ENCODE measurements around the gene ZBTB8A. TPM values are rescaled to one million over a fixed set of nuclear protein-coding genes. Genes with fewer than 3 reads are reported as not detected.

ZBTB8A gene
- total and polyA plus RNA-seq, 2 of the 13 experiments (the other 11 are each of a cell fraction or from before 2014, with no cell fraction given) = 1.3 to 3.7 TPM

- peak; percentile 69; the same call in 1 of the 2 replicates for TF ChIP-seq ZNF343 (CRISPR knock-in tag; IDR thresholded peaks at IDR 0.05)
- TF ChIP-seq ZNF746 (CRISPR knock-in tag; IDR thresholded peaks at IDR 0.05) = no peak
- TF ChIP-seq ZNF136 (CRISPR knock-in tag; IDR thresholded peaks at IDR 0.05; ENCODE audit: low read depth) = no peak
- peak; percentile 54; the same call in 1 of the 2 replicates for TF ChIP-seq BHLHE40 (IDR thresholded peaks at IDR 0.05; ENCODE audit: low read length)
- TF ChIP-seq ZNF496 (CRISPR knock-in tag; IDR thresholded peaks at IDR 0.05; ENCODE audit: insufficient replicate concordance) = no peak
- TF ChIP-seq, protein P1, sequence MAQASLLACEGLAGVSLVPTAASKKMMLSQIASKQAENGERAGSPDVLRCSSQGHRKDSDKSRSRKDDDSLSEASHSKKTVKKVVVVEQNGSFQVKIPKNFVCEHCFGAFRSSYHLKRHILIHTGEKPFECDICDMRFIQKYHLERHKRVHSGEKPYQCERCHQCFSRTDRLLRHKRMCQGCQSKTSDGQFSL (CRISPR knock-in tag; IDR thresholded peaks at IDR 0.05) = no peak
- TF ChIP-seq ZNF576 (CRISPR knock-in tag; IDR thresholded peaks at IDR 0.05) = no peak
- TF ChIP-seq ZSCAN22 (CRISPR knock-in tag; IDR thresholded peaks at IDR 0.05) = no peak
- TF ChIP-seq ZNF776 (CRISPR knock-in tag; IDR thresholded peaks at IDR 0.05) = no peak
- TF ChIP-seq HNF1A (IDR thresholded peaks at IDR 0.05; ENCODE audit: low read depth) = no peak
- TF ChIP-seq HNF1A (CRISPR knock-in tag; IDR thresholded peaks at IDR 0.05; ENCODE audit: borderline replicate concordance) = peak; percentile 38; the same call in 1 of the 2 replicates
- TF ChIP-seq, protein P2, sequence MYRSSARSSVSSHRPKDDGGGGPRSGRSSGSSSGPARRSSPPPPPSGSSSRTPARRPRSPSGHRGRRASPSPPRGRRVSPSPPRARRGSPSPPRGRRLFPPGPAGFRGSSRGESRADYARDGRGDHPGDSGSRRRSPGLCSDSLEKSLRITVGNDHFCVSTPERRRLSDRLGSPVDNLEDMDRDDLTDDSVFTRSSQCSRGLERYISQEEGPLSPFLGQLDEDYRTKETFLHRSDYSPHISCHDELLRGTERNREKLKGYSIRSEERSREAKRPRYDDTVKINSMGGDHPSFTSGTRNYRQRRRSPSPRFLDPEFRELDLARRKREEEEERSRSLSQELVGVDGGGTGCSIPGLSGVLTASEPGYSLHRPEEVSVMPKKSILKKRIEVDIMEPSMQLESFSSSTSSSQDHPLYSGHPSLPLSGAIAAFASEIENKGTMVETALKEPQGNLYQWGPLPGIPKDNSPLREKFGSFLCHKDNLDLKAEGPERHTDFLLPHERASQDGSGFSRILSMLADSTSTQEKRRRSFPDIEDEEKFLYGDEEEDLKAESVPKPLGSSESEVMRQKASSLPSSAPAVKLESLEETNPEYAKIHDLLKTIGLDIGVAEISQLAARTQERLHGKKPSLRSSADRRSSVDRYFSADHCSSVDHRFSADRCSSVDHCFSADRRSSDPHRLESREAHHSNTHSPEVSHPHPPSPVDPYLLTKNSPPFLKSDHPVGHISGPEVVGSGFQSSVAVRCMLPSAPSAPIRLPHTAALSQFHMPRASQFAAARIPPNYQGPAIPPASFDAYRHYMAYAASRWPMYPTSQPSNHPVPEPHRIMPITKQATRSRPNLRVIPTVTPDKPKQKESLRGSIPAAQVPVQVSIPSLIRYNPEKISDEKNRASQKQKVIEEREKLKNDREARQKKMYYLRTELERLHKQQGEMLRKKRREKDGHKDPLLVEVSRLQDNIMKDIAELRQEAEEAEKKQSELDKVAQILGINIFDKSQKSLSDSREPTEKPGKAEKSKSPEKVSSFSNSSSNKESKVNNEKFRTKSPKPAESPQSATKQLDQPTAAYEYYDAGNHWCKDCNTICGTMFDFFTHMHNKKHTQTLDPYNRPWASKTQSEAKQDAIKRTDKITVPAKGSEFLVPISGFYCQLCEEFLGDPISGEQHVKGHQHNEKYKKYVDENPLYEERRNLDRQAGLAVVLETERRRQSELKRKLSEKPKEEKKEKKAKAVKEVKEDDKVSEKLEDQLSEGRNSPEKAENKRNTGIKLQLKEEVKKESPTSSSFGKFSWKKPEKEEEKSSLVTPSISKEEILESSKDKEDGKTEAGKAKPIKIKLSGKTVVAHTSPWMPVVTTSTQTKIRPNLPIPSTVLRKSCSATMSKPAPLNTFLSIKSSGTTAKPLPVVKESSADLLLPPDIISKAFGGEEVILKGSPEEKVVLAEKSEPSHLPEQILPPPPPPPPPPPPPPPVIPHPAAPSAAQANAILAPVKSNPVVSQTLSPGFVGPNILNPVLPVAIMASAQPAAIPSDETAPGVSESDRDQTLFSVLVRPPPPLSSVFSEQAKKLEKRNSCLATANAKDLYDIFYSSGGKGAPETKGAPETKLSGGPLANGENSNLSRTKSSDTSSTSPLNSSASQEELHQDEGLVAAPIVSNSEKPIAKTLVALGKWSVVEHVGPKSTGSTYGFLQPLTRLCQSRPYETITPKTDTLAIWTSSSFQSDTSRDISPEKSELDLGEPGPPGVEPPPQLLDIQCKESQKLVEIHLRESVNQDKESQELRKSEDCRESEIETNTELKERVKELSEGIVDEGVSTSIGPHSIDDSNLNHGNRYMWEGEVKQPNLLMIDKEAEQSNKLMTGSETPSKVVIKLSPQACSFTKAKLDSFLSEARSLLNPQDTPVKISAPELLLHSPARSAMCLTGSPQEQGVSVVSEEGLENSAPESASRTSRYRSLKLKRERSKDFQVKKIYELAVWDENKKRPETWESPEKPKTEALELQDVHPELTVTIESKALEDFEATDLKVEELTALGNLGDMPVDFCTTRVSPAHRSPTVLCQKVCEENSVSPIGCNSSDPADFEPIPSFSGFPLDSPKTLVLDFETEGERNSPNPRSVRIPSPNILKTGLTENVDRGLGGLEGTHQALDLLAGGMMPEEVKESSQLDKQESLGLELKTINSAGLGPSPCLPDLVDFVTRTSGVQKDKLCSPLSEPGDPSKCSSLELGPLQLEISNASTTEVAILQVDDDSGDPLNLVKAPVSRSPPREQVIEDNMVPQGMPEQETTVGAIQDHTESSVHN (CRISPR knock-in tag; IDR thresholded peaks at IDR 0.05) = no peak
- TF ChIP-seq ZNF12 (CRISPR knock-in tag; IDR thresholded peaks at IDR 0.05) = no peak
- TF ChIP-seq, protein P3, sequence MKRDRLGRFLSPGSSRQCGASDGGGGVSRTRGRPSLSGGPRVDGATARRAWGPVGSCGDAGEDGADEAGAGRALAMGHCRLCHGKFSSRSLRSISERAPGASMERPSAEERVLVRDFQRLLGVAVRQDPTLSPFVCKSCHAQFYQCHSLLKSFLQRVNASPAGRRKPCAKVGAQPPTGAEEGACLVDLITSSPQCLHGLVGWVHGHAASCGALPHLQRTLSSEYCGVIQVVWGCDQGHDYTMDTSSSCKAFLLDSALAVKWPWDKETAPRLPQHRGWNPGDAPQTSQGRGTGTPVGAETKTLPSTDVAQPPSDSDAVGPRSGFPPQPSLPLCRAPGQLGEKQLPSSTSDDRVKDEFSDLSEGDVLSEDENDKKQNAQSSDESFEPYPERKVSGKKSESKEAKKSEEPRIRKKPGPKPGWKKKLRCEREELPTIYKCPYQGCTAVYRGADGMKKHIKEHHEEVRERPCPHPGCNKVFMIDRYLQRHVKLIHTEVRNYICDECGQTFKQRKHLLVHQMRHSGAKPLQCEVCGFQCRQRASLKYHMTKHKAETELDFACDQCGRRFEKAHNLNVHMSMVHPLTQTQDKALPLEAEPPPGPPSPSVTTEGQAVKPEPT (CRISPR knock-in tag; IDR thresholded peaks at IDR 0.05; ENCODE audit: low read depth) = no peak
Observed at GRCh38 chr1:32612189-32612881, 73.1 kb downstream of the ZBTB8A start (continued).

All from HepG2 (cell line).